ENCODE measurements around the gene OLFM1.

Gene OLFM1

DNA sequence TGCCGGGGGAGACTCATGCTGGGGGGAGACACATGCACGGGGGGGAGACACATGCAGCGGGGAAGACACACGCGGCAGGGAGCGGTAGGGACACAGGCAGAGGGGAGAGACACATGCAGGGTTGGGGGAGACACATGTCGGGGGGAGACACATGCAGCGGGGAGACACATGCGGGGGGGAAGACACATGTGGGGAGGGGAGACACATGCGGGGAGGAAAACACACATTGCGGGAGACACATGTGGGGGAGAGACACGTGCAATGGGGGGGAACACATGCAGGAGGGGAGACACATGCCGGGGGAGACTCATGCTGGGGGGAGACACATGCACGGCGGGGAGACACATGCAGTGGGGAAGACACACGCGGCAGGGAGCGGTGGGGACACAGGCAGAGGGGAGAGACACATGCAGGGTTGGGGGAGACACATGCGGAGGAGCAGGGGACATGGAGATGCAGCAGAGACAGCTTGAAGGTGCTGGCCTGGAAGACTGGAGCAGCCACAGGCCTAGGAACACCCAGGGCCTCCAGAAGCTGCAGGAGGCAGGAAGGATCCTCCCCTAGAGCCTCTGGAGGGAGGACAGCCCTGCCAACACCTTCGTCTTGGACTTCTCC, 20.3 kb upstream of the OLFM1 start:
- H3K4me3 ChIP-seq (ENCODE audit: low read depth, low read length): no peak overlapping the region
- TF ChIP-seq, protein P1, sequence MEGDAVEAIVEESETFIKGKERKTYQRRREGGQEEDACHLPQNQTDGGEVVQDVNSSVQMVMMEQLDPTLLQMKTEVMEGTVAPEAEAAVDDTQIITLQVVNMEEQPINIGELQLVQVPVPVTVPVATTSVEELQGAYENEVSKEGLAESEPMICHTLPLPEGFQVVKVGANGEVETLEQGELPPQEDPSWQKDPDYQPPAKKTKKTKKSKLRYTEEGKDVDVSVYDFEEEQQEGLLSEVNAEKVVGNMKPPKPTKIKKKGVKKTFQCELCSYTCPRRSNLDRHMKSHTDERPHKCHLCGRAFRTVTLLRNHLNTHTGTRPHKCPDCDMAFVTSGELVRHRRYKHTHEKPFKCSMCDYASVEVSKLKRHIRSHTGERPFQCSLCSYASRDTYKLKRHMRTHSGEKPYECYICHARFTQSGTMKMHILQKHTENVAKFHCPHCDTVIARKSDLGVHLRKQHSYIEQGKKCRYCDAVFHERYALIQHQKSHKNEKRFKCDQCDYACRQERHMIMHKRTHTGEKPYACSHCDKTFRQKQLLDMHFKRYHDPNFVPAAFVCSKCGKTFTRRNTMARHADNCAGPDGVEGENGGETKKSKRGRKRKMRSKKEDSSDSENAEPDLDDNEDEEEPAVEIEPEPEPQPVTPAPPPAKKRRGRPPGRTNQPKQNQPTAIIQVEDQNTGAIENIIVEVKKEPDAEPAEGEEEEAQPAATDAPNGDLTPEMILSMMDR (IDR thresholded peaks at IDR 0.05; ENCODE audit: low read depth, low read length): no peak

DNA sequence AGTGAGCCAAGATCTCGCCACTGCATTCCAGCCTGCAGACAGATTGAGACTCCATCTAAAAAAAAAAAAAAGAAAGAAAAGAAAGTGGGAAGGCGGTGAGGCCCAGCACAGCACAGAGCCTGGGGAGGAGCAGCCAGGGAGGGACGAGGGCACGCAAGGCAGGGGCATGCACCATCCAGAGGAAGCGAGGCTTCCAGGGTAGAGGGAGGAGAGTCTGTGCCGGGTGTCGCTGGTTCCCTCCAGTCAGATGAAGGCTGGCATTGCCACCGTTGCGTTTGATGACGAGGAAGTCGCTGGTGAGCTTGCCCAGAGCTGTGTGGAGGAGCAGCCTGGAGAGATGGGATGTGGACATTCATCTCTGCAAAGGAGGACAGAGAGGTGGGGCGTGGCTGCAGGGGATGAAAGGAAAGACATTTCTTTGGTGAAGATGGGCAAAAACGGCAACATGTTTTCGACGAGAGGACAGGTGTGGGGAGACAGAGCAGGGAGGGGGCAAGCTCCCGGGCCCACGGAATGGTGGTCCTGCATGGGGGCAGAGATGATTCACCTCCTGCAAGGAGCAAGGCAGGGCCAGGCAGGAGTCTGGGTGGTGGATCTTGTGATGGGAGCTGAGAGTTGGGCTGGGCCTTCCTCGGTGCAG, 18.6 kb upstream of the OLFM1 start:
- no peak overlapping the region for H3K4me3 ChIP-seq (ENCODE audit: low read depth, low read length)
- TF ChIP-seq, protein P1 (IDR thresholded peaks at IDR 0.05; ENCODE audit: low read depth, low read length): no peak

DNA sequence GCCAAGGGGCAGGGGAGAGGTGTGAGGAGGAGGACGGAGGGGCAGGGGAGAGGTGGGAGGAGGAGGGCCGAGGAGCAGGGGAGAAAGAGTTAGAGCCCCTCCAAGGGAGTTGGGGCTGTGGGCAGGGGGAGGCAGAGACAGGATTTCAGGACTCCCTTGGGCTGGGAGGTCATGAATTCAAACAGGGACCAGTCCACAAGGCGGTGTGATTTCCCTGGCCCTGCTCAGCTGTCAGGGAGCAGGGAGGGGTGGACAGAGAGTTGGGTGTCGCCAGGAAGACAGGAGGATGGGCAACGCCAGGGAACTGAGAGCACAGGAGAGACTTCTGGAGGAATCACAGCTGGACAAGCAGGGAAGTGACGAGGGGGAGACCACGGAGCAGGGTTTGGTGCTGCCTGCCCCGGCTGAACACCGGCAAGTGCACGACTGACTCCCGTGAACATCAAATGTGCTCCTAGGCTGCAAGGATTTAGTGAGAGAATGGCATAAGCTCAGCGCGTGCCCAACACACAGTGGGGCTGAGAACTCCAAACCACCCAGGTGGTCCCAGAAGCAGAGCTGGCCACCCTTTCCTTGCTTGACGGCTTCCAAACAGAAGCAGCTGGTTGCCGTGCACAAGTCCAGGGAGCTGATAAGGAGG, 17.8 kb upstream of the OLFM1 start:
- H3K4me3 ChIP-seq (ENCODE audit: low read depth, low read length): no peak overlapping the region
- TF ChIP-seq, protein P1 (IDR thresholded peaks at IDR 0.05; ENCODE audit: low read depth, low read length): no peak

DNA sequence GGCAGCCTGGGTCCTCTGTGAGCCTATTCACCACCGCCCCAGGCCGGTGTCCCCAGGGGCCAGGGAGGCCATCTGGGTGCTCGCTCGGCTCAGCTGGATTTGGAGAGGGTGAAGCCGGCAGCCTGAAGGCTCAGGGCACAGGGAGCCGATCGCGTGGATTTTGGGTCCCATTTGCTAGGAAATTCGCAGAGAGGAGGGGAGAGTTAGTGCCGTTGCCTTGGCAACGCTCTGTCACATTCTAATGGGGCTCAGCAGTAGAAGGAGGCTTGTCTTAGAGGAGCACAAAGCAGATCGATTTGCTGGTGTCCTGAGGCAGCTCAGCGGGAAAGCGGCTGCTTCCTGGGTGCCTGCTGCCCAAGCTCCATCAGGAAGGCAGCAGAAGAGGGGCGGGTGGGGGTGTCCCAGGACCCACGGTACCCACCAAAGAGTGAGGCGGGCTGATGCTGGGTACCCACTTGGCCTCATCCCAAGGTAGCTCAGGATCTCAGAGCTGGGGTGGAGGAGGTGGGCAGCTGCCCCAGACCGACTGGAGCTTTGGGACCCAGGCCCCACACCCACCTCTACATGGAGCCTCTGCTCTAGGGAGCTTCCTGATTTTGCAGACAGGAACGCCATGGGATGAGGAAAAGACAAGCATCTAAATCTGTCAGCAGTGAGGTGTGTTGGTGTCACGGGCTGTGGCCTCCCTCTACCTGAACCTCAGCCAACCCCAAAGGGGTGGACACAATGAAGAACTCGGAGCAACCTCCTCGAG, 17.1 kb upstream of the OLFM1 start:
- TF ChIP-seq, protein P1 (IDR thresholded peaks at IDR 0.05; ENCODE audit: low read depth, low read length): no peak
- H3K4me3 ChIP-seq (ENCODE audit: low read depth, low read length): no peak overlapping the region

DNA sequence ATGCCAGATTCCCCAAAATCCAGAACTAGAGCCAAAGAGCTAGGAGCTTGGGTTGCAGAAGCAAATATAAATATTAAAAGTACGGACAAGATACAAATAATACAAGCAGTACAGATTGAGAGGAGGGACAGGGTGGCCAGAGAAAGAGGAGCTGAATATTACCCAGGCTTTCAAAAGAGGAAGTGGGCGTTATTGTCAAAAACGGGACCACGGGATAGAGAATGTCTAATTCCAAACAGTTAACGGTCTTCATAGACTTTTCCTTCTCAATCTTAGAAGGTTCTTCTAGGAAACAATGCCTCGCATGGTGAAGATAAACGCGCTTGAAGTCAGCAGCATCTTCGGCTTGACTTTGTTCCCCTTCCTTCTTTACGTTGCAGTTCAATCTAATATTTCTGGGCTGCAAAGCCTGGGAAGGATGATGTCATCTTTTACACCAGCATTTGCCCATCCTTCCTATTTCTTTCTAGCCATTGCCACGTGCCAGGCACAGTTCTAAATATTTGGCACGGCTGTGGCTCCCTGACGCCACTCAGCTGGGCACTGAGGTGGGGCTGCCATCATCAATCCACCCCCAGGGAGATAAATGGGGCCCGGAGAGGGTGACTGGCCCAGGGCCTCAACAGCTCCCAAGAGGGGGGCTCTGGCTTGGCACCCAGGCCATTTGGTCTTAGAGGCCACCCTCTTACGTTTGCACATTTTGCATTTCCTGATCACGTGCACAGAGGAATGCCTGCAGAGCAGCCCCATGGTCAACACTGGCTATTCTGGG, 16.3 kb upstream of the OLFM1 start:
- no peak overlapping the region for H3K4me3 ChIP-seq (ENCODE audit: low read depth, low read length)
- TF ChIP-seq, protein P1 (IDR thresholded peaks at IDR 0.05; ENCODE audit: low read depth, low read length): no peak

DNA sequence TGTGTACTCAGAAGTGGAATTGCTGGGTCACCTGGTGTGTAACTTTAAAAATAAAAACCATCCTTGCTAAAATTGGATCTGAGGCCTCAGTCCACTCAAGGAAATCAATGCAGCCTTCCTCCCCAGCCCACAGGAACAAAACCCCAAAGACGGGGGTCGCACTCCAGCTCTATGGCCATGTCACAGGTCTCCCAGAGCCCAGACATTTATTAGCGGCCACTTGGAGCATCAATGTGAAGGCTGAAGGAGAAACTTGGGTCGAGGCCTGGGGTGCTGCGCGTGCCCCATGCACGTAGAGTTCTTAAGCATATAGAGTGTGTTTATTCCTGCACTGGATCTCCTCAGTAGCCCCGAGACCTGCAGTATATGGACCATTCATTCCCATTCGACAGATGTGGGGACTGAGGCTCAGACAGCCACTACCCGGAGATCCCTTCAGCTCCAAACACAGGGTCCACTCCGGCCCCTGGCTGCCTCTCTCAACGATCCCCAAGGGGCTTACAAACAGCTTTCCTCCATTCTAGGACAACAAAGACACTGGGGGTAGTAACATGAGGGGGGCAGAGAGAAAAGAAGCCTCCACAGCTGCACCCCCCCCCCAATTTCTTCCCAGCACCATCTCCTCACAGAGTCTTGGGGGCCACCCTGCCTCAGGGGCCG, 14.3 kb upstream of the OLFM1 start:
- H3K4me3 ChIP-seq (ENCODE audit: low read depth, low read length): no peak overlapping the region
- TF ChIP-seq, protein P1 (IDR thresholded peaks at IDR 0.05; ENCODE audit: low read depth, low read length): no peak
